SJCRH30 (cell line): ENCODE data around the gene TSPAN9. TPM values are rescaled to one million over a fixed set of nuclear protein-coding genes. Genes with fewer than 3 reads are reported as not detected.

ENCODE experiments used
- DNase-seq, 2 experiments: peaks; one replicate each; pipeline ENCODE4 v3.0.0-alpha.2; 2015 to 2020
- H3K27ac ChIP-seq: fragments of 250-450 bp; sonication (Bioruptor Pico); 2 replicates; pipeline ENCODE4 v1.5.1; 2020; ENCODE audit warnings: mild to moderate bottlenecking, moderate library complexity
- H3K27me3 ChIP-seq: fragments of 250-450 bp; sonication (Bioruptor Pico); 2 replicates; pipeline ENCODE4 v1.5.1; 2020; ENCODE audit warnings: mild to moderate bottlenecking, moderate library complexity
- H3K36me3 ChIP-seq: fragments of 250-450 bp; sonication (Bioruptor Pico); 2 replicates; pipeline ENCODE4 v1.5.1; 2020; ENCODE audit warnings: mild to moderate bottlenecking, moderate library complexity
- H3K4me1 ChIP-seq: fragments of 250-450 bp; sonication (Bioruptor Pico); 2 replicates; pipeline ENCODE4 v1.5.1; 2020; ENCODE audit warnings: mild to moderate bottlenecking, moderate library complexity
- H3K4me3 ChIP-seq: fragments of 250-450 bp; sonication (Bioruptor Pico); 2 replicates; pipeline ENCODE4 v1.5.1; 2020; ENCODE audit warnings: mild to moderate bottlenecking, moderate library complexity
- H3K9me3 ChIP-seq: fragments of 250-450 bp; sonication (Bioruptor Pico); replicated peaks from 2 replicates; pipeline ENCODE4 v1.5.1; 2020; ENCODE audit warnings: mild to moderate bottlenecking, moderate library complexity
- total RNA-seq: library from RNA; depleted of rRNA; stranded (reverse); fragments of >200 nt; shearing (Covaris generic); gene quantifications from 2 replicates; pipeline ENCODE4 v1.2.3, GENCODE V29; 2014

The TSPAN9 gene
- total RNA-seq, 1 experiment from 2014 or later = 210 TPM

GRCh38 chr12:3316776-3317480 is 239.7 kb downstream of the TSPAN9 start:
- Histone ChIP-seq H3K4me1 (peaks cover 32% of the 10 kb centered on the region), H3K4me3 (no peak overlapping the region), H3K36me3 (no peaks in the 10 kb centered on the region), H3K27ac (no peak overlapping the region), H3K9me3 (no peaks in the 10 kb centered on the region), H3K27me3 (no peaks in the 10 kb centered on the region)
- no peak for DNase-seq

DNA sequence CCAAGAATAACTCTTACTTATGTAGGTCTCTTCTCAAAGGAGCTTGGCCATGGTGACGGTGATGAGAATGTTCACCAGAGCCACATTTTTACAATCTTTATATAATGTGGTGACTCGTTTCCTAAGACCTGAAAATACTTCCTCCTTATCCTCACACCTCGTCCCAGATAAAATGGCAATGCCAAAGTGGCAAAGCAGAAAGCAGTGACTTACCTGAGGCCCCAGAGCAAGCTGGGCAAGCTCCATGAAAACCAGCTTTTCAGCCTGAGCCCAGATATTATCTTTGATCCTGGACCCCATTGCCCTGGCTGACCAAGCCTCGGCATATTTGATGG is 240.3 kb downstream of the TSPAN9 start:
- Histone ChIP-seq H3K27me3 (no peaks in the 10 kb centered on the region), H3K4me1 (peaks cover 32% of the 10 kb centered on the region)

GRCh38 chr12:3317841-3318501 is 240.8 kb downstream of the TSPAN9 start:
- Histone ChIP-seq H3K36me3 (no peaks in the 10 kb centered on the region), H3K27me3 (no peaks in the 10 kb centered on the region), H3K27ac (no peak overlapping the region)

More for the DNA sequence above, 240.3 kb downstream of the TSPAN9 start:
- no peak overlapping the region for H3K4me3 ChIP-seq
- H3K27ac ChIP-seq = no peak overlapping the region
- no peak for DNase-seq
- no peaks in the 10 kb centered on the region for H3K36me3 ChIP-seq
- no peaks in the 10 kb centered on the region for H3K9me3 ChIP-seq

GRCh38 chr12:3319723-3320492 is 242.7 kb downstream of the TSPAN9 start:
- Histone ChIP-seq H3K27me3 (no peaks in the 10 kb centered on the region), H3K9me3 (no peaks in the 10 kb centered on the region), H3K27ac (no peak overlapping the region), H3K4me1 (peaks cover 15% of the 10 kb centered on the region), H3K36me3 (no peaks in the 10 kb centered on the region), H3K4me3 (no peak overlapping the region)
- peak in 1 of 2 experiments; percentile 43 for DNase-seq

More at GRCh38 chr12:3317841-3318501, 240.8 kb downstream of the TSPAN9 start:
- H3K4me1 ChIP-seq = peaks cover 32% of the 10 kb centered on the region
- no peak overlapping the region for H3K4me3 ChIP-seq
- no peaks in the 10 kb centered on the region for H3K9me3 ChIP-seq
- DNase-seq = no peak

DNA sequence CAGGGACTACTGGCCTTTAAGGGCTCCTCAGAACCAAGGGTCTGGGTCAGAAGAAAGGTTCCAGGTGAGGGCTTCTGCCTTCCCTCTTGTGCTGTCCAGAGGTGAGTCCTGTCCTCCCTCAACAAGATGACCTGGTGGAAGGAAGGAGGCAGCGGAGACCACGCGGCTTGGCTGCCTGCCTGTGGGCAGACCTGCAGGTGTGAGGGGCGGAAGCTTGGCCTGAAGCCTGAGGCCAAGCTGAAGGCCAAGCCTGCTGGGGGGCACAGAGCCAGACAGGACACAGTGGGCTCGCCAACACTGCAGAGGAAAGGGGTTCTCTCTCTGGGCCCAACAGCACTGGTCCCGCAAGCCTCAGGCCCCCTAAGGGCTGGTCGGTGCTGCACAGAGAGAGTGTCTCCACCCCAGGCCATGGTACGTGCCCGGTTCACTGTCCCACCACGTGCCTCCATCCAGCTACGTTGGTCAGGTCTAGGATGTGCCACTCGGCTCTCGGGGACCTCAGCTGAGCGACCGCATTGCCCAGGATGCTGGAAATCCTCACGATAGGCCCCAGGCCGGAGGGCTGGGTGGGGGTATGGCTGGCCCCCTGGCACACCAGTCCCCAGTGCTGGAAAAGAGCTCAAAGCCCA is 243.8 kb downstream of the TSPAN9 start:
- Histone ChIP-seq H3K9me3 (no peaks in the 10 kb centered on the region), H3K27ac (no peak overlapping the region), H3K4me1 (peaks cover 8% of the 10 kb centered on the region), H3K36me3 (no peaks in the 10 kb centered on the region), H3K27me3 (no peaks in the 10 kb centered on the region), H3K4me3 (no peak overlapping the region)
- DNase-seq = no peak

GRCh38 chr12:3321881-3322280 is 244.7 kb downstream of the TSPAN9 start:
- H3K9me3 ChIP-seq = no peaks in the 10 kb centered on the region
- no peaks in the 10 kb centered on the region for H3K27me3 ChIP-seq
- H3K4me1 ChIP-seq = 0 out of 2 replicates have a peak, but pooled peaks cover 3% of the 10 kb centered on the region
- H3K27ac ChIP-seq = no peak overlapping the region
- H3K4me3 ChIP-seq = no peak overlapping the region
- no peak for DNase-seq
- H3K36me3 ChIP-seq = no peaks in the 10 kb centered on the region

DNA sequence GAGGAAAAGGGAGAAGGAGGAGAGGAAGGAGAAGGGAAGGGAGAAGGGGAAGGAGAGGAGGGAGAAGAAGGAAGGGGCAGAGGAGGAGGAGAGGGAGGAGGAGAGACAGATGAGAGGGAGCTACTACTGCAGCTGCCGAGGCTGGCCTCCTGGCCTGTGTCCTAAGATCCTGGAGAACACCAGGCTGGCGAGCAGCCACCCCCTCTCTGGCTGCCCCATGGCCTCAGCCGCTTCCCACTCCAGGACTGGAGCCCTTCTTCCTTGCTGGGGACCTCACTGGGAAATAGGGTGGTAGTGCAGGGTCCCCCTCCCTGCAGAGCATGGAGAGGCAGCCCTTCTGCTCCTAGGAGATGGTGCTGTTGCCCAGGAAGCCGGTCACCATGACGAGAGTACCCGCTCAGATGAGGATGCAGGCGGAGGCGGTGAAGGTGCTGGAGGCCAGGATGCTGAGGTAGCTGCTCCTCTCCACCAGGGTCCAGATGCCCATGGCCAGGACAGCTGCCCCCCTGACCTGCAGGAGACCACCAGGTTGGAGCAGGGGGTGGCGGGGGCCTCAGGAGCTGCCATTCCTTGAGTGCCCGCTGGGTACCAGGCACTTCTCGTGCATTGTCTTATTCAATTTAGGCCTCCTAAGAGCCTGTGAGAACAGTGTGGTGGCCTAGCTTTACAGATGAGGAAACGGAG is 246.0 kb downstream of the TSPAN9 start:
- Histone ChIP-seq H3K4me3 (no peak overlapping the region), H3K9me3 (no peaks in the 10 kb centered on the region), H3K4me1 (0 out of 2 replicates have a peak, but pooled peaks cover 3% of the 10 kb centered on the region), H3K36me3 (no peaks in the 10 kb centered on the region), H3K27ac (no peak overlapping the region), H3K27me3 (no peaks in the 10 kb centered on the region)
- DNase-seq = no peak

GRCh38 chr12:3325736-3326135 is 248.6 kb downstream of the TSPAN9 start:
- no peak for DNase-seq
- Histone ChIP-seq H3K36me3 (no peaks in the 10 kb centered on the region), H3K4me1 (no peaks in the 10 kb centered on the region), H3K27ac (no peak overlapping the region), H3K9me3 (no peaks in the 10 kb centered on the region), H3K4me3 (no peak overlapping the region), H3K27me3 (no peaks in the 10 kb centered on the region)

DNA sequence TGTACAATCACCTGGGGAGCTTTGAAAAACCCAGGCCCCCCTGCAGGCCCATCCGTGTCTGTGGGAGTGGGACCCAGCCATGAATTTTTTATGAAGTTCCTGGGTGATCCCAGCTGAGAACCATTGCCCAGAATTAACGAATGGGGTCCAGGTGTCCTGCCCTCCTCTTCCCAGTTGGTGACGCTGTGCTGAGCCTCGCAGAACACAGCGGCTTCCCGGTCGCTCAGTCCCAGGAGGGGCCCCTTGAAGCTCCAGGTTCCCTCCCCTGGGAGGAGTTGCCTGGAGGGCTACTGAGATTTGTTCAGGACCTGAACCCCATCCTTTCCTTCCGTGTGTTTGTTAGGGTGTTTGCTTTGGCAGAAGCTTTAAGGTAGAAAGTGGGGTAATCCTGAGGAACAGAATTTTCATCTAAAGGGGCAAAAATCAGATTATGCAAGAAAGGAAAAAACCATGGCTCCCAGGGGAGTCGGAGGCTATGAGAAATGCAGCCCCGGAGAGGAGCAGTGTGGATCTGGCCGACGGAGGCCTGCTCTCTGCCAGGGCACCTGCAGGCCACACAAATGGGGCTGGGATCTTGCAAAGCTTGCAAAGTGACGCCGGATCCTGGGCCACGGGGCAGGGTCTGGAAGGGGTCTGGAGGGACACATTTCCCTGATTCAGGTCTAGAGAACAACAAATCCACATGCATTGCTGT is 249.1 kb downstream of the TSPAN9 start:
- H3K27me3 ChIP-seq = no peaks in the 10 kb centered on the region
- no peak overlapping the region for H3K4me3 ChIP-seq
- H3K36me3 ChIP-seq = no peaks in the 10 kb centered on the region
- DNase-seq = no peak
- no peaks in the 10 kb centered on the region for H3K9me3 ChIP-seq
- no peaks in the 10 kb centered on the region for H3K4me1 ChIP-seq
- no peak overlapping the region for H3K27ac ChIP-seq

- Histone ChIP-seq H3K27me3 (no peaks in the 10 kb centered on the region), H3K9me3 (no peaks in the 10 kb centered on the region), H3K36me3 (no peaks in the 10 kb centered on the region), H3K4me1 (no peaks in the 10 kb centered on the region), H3K4me3 (no peak overlapping the region), H3K27ac (no peak overlapping the region)
- no peak for DNase-seq
These were observed 249.9 kb downstream of the TSPAN9 start for GRCh38 chr12:3326850-3327780.

DNA sequence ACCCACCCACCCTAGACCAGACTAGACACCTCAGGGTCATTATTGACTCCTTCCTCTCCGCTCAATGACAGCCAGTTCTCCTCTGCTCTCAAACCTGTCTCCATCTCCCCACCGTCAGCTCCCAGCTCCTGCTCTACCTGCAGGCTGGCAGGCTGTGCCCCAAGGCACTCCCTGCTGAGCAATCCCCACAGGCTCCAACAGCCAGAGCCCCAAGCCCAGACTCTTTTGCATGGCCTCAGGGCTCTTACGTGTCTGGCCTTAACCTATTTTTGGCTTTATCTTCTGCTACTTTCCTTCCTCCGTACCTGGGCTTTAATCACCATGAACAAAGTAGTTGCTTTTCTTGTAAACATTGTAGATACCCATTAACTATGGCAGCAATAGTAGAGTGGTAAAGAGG is 250.9 kb downstream of the TSPAN9 start:
- no peak overlapping the region for H3K4me3 ChIP-seq
- no peaks in the 10 kb centered on the region for H3K9me3 ChIP-seq
- no peaks in the 10 kb centered on the region for H3K27me3 ChIP-seq
- no peaks in the 10 kb centered on the region for H3K4me1 ChIP-seq
- no peak for DNase-seq
- no peak overlapping the region for H3K27ac ChIP-seq
- H3K36me3 ChIP-seq = no peaks in the 10 kb centered on the region

DNA sequence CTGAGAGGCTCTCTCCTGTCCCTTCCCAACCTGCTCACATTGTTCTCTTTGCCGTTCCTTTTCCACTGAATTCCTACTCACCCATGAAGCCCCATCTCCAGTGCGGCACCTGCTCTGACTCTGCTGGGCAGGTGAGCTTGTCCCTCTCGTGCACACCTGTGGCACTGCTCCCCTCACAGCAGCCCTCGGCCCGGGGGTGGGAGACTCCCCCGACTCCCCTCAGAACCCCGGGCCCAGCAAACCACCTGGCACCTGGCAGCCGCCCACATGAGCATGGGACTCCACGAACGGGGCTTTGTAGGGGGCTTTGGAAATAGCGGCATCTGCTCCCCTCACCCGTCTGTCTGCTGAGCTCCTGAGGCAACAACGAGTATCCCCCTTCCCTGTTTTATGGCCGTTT is 251.4 kb downstream of the TSPAN9 start:
- no peaks in the 10 kb centered on the region for H3K36me3 ChIP-seq
- no peak overlapping the region for H3K27ac ChIP-seq
- H3K4me1 ChIP-seq = no peaks in the 10 kb centered on the region
- H3K9me3 ChIP-seq = no peaks in the 10 kb centered on the region
- no peak for DNase-seq
- no peak overlapping the region for H3K4me3 ChIP-seq
- no peaks in the 10 kb centered on the region for H3K27me3 ChIP-seq

DNA sequence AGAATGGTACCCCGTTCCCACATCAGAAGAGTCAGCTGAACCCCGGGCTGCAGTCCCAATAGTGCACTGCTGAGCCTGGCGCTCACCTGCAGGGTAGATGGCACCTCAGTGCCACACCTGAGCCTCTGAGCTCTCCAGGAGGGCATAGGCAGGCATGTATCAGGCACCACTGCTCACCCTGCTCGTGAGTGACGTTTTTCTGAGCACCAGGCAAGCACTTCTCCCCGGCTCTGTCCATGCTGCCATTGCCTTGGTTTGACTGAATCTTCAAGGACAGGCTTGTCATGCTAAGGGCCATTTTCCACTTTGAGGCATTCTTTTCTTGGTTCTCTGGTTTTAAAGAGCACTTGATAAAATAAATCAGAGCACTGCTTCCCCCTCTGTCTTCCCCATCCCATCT is 252.2 kb downstream of the TSPAN9 start:
- no peaks in the 10 kb centered on the region for H3K4me1 ChIP-seq
- H3K27ac ChIP-seq = no peak overlapping the region
- no peaks in the 10 kb centered on the region for H3K27me3 ChIP-seq
- H3K36me3 ChIP-seq = no peaks in the 10 kb centered on the region
- H3K4me3 ChIP-seq = no peak overlapping the region
- DNase-seq = no peak
- H3K9me3 ChIP-seq = no peaks in the 10 kb centered on the region
